ENCODE data around the gene ZNF536.

Gene ZNF536

DNA sequence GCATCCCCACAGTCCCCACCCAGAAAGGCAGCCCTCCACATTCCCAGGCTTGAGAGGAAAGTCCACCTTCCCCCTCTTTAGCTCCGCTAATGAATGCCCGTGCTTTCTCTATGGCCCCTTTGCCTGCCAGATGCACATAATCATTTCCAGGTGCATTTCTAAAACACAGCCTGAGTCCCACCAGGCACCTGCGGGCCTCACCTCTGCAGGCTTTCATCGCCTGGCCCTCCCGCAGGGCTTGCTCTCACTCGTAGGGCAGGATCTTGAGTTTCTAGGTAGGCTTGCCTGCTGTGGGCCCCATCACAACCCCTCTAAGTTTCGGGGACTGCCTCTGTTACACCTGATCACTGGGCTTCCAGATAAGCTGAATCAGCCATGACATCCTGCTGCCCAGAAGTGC lies 173.6 kb downstream of the ZNF536 start:
- Histone ChIP-seq H3K36me3 (ENCODE audit: control insufficient read depth in 1 of 2, insufficient read depth in 2 of 2, low read depth in 1 of 2, low read length in 2 of 2) (no peaks in the 10 kb centered on the region), H2BK120ac (ENCODE audit: low read depth, low read length) (no peak overlapping the region), H3K27ac (ENCODE audit: low read length, poor library complexity, severe bottlenecking) (no peak overlapping the region), H2BK12ac (ENCODE audit: low read length in 2 of 2) (no peak overlapping the region), H3K18ac (ENCODE audit: low read depth in 1 of 2, low read length in 2 of 2) (no peak overlapping the region), H4K91ac (ENCODE audit: low read length) (no peak overlapping the region), H3K79me1 (replicated peaks; ENCODE audit: low read length, poor library complexity, severe bottlenecking) (no peaks in the 10 kb centered on the region), H3K9ac (ENCODE audit: low read length) (no peak overlapping the region), H3K14ac (ENCODE audit: low read length in 2 of 2) (no peak overlapping the region), H2AK5ac (ENCODE audit: low read length, severe bottlenecking) (no peak overlapping the region), H2BK5ac (ENCODE audit: low read depth, low read length, poor library complexity, severe bottlenecking) (no peak overlapping the region), H3K9me3 (ENCODE audit: control insufficient read depth, low read length) (no peaks in the 10 kb centered on the region), H4K8ac (ENCODE audit: low read length) (no peak overlapping the region), H3K4me3 (ENCODE audit: insufficient read depth in 1 of 2, low read depth in 1 of 2, low read length in 2 of 2) (no peak overlapping the region), H2BK15ac (ENCODE audit: low read depth, poor library complexity, severe bottlenecking) (no peak overlapping the region), H3K4me2 (ENCODE audit: low read length, poor library complexity, severe bottlenecking) (no peak overlapping the region), H3K27me3 (ENCODE audit: control insufficient read depth in 1 of 2, insufficient read depth in 1 of 2, low read length in 2 of 2) (no peaks in the 10 kb centered on the region), H3K4ac (ENCODE audit: low read depth in 1 of 2, low read length in 2 of 2) (no peak overlapping the region), H2AFZ (ENCODE audit: low read depth, low read length) (no peak overlapping the region), H3K4me1 (ENCODE audit: control insufficient read depth, insufficient read depth, low read depth, low read length) (no peaks in the 10 kb centered on the region), H3K23ac (ENCODE audit: low read length in 2 of 2) (no peak overlapping the region)
- WGBS = 76% methylated on average over 7 of the region's 7 CpGs
- no peak for DNase-seq

DNA sequence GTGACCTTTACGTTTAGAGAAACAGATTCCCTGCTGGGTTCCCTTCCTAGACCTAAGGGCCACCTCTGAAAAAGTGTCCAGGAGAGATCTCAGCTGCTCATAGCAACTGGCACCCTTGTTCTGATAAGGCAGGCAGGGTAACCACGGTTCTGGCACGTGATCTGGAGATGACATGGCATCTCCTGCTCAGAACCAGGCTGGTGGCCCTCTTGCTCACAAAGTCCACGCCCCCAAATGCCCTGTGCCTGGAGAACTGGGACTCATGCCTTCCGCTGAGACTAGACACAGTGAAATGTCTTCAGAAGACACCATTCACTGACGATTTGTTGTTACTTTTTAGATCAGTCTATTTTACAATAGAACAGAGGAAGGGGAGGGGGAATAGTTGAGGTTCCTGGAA lies 174.1 kb downstream of the ZNF536 start:
- no peaks in the 10 kb centered on the region for H3K79me1 ChIP-seq (replicated peaks; ENCODE audit: low read length, poor library complexity, severe bottlenecking)
- no peaks in the 10 kb centered on the region for H3K4me1 ChIP-seq (ENCODE audit: control insufficient read depth, insufficient read depth, low read depth, low read length)
- no peak overlapping the region for H3K9ac ChIP-seq (ENCODE audit: low read length)
- H4K91ac ChIP-seq (ENCODE audit: low read length) = no peak overlapping the region
- H2AFZ ChIP-seq (ENCODE audit: low read depth, low read length) = no peak overlapping the region
- H3K18ac ChIP-seq (ENCODE audit: low read depth in 1 of 2, low read length in 2 of 2) = no peak overlapping the region
- no peak for DNase-seq
- H3K4me3 ChIP-seq (ENCODE audit: insufficient read depth in 1 of 2, low read depth in 1 of 2, low read length in 2 of 2) = no peak overlapping the region
- no peak overlapping the region for H3K14ac ChIP-seq (ENCODE audit: low read length in 2 of 2)
- no peak overlapping the region for H2BK5ac ChIP-seq (ENCODE audit: low read depth, low read length, poor library complexity, severe bottlenecking)
- H3K36me3 ChIP-seq (ENCODE audit: control insufficient read depth in 1 of 2, insufficient read depth in 2 of 2, low read depth in 1 of 2, low read length in 2 of 2) = no peaks in the 10 kb centered on the region
- H4K8ac ChIP-seq (ENCODE audit: low read length) = no peak overlapping the region
- no peak overlapping the region for H2BK120ac ChIP-seq (ENCODE audit: low read depth, low read length)
- no peak overlapping the region for H2BK12ac ChIP-seq (ENCODE audit: low read length in 2 of 2)
- no peak overlapping the region for H3K4me2 ChIP-seq (ENCODE audit: low read length, poor library complexity, severe bottlenecking)
- no peak overlapping the region for H3K27ac ChIP-seq (ENCODE audit: low read length, poor library complexity, severe bottlenecking)
- WGBS = 45% methylated on average over 6 of the region's 6 CpGs
- H3K27me3 ChIP-seq (ENCODE audit: control insufficient read depth in 1 of 2, insufficient read depth in 1 of 2, low read length in 2 of 2) = no peaks in the 10 kb centered on the region
- no peak overlapping the region for H2AK5ac ChIP-seq (ENCODE audit: low read length, severe bottlenecking)
- H3K23ac ChIP-seq (ENCODE audit: low read length in 2 of 2) = no peak overlapping the region
- no peak overlapping the region for H2BK15ac ChIP-seq (ENCODE audit: low read depth, poor library complexity, severe bottlenecking)
- no peaks in the 10 kb centered on the region for H3K9me3 ChIP-seq (ENCODE audit: control insufficient read depth, low read length)
- no peak overlapping the region for H3K4ac ChIP-seq (ENCODE audit: low read depth in 1 of 2, low read length in 2 of 2)

DNA sequence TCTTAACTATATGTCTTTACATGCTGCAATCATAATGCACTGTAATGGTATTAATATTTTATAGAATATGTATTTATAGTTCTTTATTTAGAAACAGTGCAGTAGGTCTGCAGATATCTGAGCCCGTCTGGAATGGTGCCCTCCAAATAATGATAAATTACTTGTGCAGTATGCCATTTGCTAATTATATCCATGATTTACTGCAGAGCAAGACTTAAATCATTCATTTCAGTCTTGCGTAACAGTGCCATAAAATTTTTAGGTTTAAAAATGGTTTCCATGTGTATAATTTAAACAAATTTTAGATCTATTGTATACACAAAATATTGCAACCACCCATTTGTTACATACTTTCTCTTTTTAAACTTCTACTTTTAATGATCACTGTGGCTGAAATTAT lies 175.1 kb downstream of the ZNF536 start:
- Histone ChIP-seq H2BK15ac (ENCODE audit: low read depth, poor library complexity, severe bottlenecking) (no peak overlapping the region), H2AFZ (ENCODE audit: low read depth, low read length) (no peak overlapping the region), H3K27ac (ENCODE audit: low read length, poor library complexity, severe bottlenecking) (no peak overlapping the region), H3K18ac (ENCODE audit: low read depth in 1 of 2, low read length in 2 of 2) (no peak overlapping the region), H4K8ac (ENCODE audit: low read length) (no peak overlapping the region), H3K23ac (ENCODE audit: low read length in 2 of 2) (no peak overlapping the region), H3K36me3 (ENCODE audit: control insufficient read depth in 1 of 2, insufficient read depth in 2 of 2, low read depth in 1 of 2, low read length in 2 of 2) (no peaks in the 10 kb centered on the region), H2AK5ac (ENCODE audit: low read length, severe bottlenecking) (no peak overlapping the region), H3K79me1 (replicated peaks; ENCODE audit: low read length, poor library complexity, severe bottlenecking) (no peaks in the 10 kb centered on the region), H4K91ac (ENCODE audit: low read length) (no peak overlapping the region), H3K27me3 (ENCODE audit: control insufficient read depth in 1 of 2, insufficient read depth in 1 of 2, low read length in 2 of 2) (no peaks in the 10 kb centered on the region), H3K4ac (ENCODE audit: low read depth in 1 of 2, low read length in 2 of 2) (no peak overlapping the region), H3K9ac (ENCODE audit: low read length) (no peak overlapping the region), H2BK12ac (ENCODE audit: low read length in 2 of 2) (no peak overlapping the region), H3K4me1 (ENCODE audit: control insufficient read depth, insufficient read depth, low read depth, low read length) (no peaks in the 10 kb centered on the region), H3K14ac (ENCODE audit: low read length in 2 of 2) (no peak overlapping the region), H3K4me3 (ENCODE audit: insufficient read depth in 1 of 2, low read depth in 1 of 2, low read length in 2 of 2) (no peak overlapping the region), H3K4me2 (ENCODE audit: low read length, poor library complexity, severe bottlenecking) (no peak overlapping the region), H2BK5ac (ENCODE audit: low read depth, low read length, poor library complexity, severe bottlenecking) (no peak overlapping the region), H2BK120ac (ENCODE audit: low read depth, low read length) (no peak overlapping the region), H3K9me3 (ENCODE audit: control insufficient read depth, low read length) (no peaks in the 10 kb centered on the region)
- WGBS = no CpG with 5 or more reads among the region's 2 CpGs
- DNase-seq = no peak

DNA sequence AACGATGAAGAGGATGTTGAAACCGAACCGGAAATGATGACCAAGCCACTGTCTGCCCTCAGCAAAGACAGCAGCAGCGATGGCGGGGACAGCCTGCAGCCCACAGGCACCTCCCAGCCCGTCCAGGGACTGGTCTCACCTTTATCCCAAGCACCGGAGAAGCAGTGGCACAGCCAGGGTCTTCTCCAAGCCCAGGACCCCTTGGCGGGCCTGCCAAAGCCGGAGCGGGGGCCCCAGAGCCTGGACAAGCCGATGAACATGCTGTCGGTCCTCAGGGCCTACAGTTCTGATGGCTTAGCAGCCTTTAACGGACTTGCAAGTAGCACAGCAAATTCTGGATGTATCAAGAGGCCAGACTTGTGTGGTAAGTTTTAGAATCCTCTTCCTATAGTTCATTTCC lies 177.0 kb downstream of the ZNF536 start:
- Histone ChIP-seq H3K23ac (ENCODE audit: low read length in 2 of 2) (no peak overlapping the region), H4K8ac (ENCODE audit: low read length) (no peak overlapping the region), H2AK5ac (ENCODE audit: low read length, severe bottlenecking) (no peak overlapping the region), H2BK12ac (ENCODE audit: low read length in 2 of 2) (no peak overlapping the region), H3K9me3 (ENCODE audit: control insufficient read depth, low read length) (no peaks in the 10 kb centered on the region), H3K4me3 (ENCODE audit: insufficient read depth in 1 of 2, low read depth in 1 of 2, low read length in 2 of 2) (no peak overlapping the region), H2AFZ (ENCODE audit: low read depth, low read length) (no peak overlapping the region), H4K91ac (ENCODE audit: low read length) (no peak overlapping the region), H3K4me1 (ENCODE audit: control insufficient read depth, insufficient read depth, low read depth, low read length) (no peaks in the 10 kb centered on the region), H3K27ac (ENCODE audit: low read length, poor library complexity, severe bottlenecking) (no peak overlapping the region), H3K14ac (ENCODE audit: low read length in 2 of 2) (no peak overlapping the region), H3K18ac (ENCODE audit: low read depth in 1 of 2, low read length in 2 of 2) (no peak overlapping the region), H3K36me3 (ENCODE audit: control insufficient read depth in 1 of 2, insufficient read depth in 2 of 2, low read depth in 1 of 2, low read length in 2 of 2) (no peaks in the 10 kb centered on the region), H2BK15ac (ENCODE audit: low read depth, poor library complexity, severe bottlenecking) (no peak overlapping the region), H3K27me3 (ENCODE audit: control insufficient read depth in 1 of 2, insufficient read depth in 1 of 2, low read length in 2 of 2) (no peaks in the 10 kb centered on the region), H3K79me1 (replicated peaks; ENCODE audit: low read length, poor library complexity, severe bottlenecking) (no peaks in the 10 kb centered on the region), H3K9ac (ENCODE audit: low read length) (no peak overlapping the region), H2BK120ac (ENCODE audit: low read depth, low read length) (no peak overlapping the region), H2BK5ac (ENCODE audit: low read depth, low read length, poor library complexity, severe bottlenecking) (no peak overlapping the region), H3K4ac (ENCODE audit: low read depth in 1 of 2, low read length in 2 of 2) (no peak overlapping the region), H3K4me2 (ENCODE audit: low read length, poor library complexity, severe bottlenecking) (no peak overlapping the region)
- WGBS = 74% methylated on average over 12 of the region's 13 CpGs
- no peak for DNase-seq

Data from mesenchymal stem cell (in vitro differentiated cells and primary cell).